ENCODE results near the gene MAP3K10. TPM values are rescaled to one million over a fixed set of nuclear protein-coding genes. Genes with fewer than 3 reads are reported as not detected.
"Not testable (repeated sequence)": the region's sequence is repeated elsewhere in the genome, so short reads cannot be mapped to it uniquely, and the experiment has no call there.

The MAP3K10 gene
- total RNA-seq, 1 donor from 2014 or later = 18.1 TPM

DNA sequence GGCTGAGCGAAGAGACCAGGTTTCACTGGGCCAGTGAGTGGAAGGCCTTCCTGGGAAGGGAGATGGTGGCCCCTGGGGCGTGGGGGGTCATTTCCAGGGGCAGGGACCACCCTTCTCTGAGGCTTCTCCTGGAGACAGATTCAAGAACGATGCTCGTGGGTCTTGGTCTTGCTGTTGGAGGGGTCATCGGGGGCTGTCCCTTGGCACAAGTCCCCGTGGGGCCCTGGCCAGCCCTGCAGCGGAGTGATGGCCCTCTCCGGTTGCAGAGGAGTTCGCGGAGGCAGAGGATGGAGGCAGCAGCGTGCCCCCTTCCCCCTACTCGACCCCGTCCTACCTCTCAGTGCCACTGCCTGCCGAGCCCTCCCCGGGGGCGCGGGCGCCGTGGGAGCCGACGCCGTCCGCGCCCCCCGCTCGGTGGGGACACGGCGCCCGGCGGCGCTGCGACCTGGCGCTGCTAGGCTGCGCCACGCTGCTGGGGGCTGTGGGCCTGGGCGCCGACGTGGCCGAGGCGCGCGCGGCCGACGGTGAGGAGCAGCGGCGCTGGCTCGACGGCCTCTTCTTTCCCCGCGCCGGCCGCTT lies 22.1 kb downstream of the MAP3K10 start:
- no peak for ATAC-seq (ENCODE audit: poor library complexity)
- intact Hi-C loops (cut with DNase I) = no loop called here
- no peak for DNase-seq

GRCh38 chr19:40213882-40214570 lies 22.8 kb downstream of the MAP3K10 start:
- ATAC-seq (ENCODE audit: poor library complexity) (no peak), DNase-seq (no peak)
- intact Hi-C loops (cut with DNase I) = no loop called here

DNA sequence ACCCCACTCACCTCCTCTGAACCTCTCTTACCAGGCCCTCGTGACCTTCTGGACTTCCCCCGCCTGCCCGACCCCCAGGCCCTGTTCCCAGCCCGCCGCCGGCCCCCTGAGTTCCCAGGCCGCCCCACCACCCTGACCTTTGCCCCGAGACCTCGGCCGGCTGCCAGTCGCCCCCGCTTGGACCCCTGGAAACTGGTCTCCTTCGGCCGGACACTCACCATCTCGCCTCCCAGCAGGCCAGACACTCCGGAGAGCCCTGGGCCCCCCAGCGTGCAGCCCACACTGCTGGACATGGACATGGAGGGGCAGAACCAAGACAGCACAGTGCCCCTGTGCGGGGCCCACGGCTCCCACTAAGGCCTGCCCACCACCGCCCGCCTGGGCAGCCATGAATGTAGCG lies 23.7 kb downstream of the MAP3K10 start:
- intact Hi-C loops (cut with DNase I) = no loop called here
- no peak for ATAC-seq (ENCODE audit: poor library complexity)
- no peak for DNase-seq

GRCh38 chr19:40216013-40216776 lies 25.0 kb downstream of the MAP3K10 start:
- DNase-seq = no peak
- no peak for ATAC-seq (ENCODE audit: poor library complexity)
- intact Hi-C loops (cut with DNase I) = no loop called here

DNA sequence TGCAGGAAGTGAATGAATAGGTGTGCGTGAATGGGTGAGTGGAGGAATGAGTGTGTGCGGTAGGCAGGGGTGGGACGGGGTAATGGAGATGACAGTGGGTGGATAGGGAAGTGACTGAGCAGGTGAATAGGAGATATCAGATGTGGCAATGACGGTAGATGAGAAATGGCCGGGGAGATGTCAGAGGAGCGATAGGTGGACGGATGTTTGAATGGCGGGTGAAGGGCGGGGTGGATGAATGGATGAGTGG lies 25.5 kb downstream of the MAP3K10 start:
- no peak for ATAC-seq (ENCODE audit: poor library complexity)
- no peak for DNase-seq
- intact Hi-C loops (cut with DNase I) = no loop called here

- no peak for DNase-seq
- intact Hi-C loops (cut with DNase I) = no loop called here
- no peak for ATAC-seq (ENCODE audit: poor library complexity)
These were observed 26.0 kb downstream of the MAP3K10 start for GRCh38 chr19:40217027-40217810.

DNA sequence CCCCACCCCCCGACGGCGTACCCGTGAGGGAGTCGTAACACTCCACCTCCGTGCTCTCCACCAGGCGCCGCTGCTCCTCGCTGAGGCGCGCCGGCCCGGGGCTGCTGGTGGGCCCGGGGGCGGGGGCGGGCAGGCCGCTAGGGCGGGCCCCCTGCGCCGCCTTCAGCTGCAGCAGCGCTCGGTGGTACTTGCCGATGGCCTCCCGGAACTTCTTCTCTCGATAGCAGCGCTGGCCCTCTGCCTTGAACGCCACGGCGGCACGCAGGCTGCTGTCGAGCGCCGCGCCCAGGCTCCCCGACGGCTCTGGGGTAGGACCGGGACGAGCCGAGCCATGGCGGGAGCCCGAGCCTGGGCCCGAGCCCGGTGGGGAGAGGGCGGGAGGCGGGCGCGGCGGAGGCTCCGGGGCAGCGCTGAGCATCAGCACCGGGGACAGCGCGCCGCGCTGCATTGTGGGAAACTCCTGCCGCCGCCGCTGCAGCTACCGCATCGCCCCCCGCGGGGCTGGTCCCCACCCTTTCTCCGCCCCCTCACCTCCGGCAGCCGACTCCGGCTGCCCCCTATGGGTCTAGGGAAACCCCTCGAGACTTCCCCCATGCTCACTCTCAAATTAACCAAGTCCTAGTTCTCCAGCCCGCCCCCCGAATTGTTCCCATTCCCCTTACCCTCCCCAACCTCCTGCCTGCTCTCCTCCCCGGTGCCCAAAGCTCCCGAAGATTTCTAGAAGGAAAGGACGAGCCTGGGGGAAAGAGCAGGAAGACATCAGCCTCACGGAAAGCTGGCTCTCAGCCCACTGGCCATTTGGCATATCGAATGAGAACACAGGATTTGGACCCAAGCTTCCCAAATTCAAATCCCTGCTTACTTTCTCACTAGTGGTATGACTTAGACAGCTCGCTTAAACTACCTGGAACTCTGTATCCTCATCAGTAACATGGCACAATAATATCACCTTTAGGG lies 27.0 kb downstream of the MAP3K10 start, which contains the start of gene TTC9B:
Gene TTC9B, minus strand, starts transcription at position 451 of the 957 bp plus-strand sequence. Its CDS starts 3 bp downstream, at position 448.
- DNase-seq (no peak), ATAC-seq (ENCODE audit: poor library complexity) (no peak)
- intact Hi-C loops (cut with DNase I) = loop anchor here (2.0 kb wide), 1 partner anchor 77 kb away; no protein-coding TSS in a partner anchor

DNA sequence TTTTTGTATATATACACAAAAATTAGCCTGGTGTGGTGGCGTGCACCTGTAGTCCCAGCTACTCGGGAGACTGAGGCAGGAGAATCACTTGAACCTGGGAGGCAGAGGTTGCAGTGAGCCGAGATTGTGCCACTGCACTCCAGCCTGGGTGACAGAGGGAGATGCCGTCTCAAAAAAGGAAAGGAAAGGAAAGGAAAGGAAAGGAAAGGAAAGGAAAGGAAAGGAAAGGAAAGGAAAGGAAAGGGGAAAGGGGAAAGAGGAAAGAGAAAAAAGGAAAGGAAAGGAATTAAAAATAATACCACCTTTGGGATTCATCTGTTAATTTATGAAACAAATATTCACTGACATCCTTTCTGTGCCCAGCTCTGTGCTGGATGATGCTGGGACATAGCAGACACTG lies 27.8 kb downstream of the MAP3K10 start:
- not testable (repeated sequence) for DNase-seq; ATAC-seq (ENCODE audit: poor library complexity)
- intact Hi-C loops (cut with DNase I) = loop anchor here (2.0 kb wide), 1 partner anchor 78 kb away; no protein-coding TSS in a partner anchor

- intact Hi-C loops (cut with DNase I) = loop anchor here (2.0 to 10.0 kb wide), 2 partner anchors 55 to 79 kb away; no protein-coding TSS in a partner anchor
- DNase-seq = no peak
- ATAC-seq (ENCODE audit: poor library complexity) = no peak
These were observed 28.6 kb downstream of the MAP3K10 start for GRCh38 chr19:40219721-40220276.

- intact Hi-C loops (cut with DNase I) = loop anchor here (10.0 kb wide), 1 partner anchor 54 kb away; no protein-coding TSS in a partner anchor
- DNase-seq (no peak), ATAC-seq (ENCODE audit: poor library complexity) (no peak)
These were observed 29.4 kb downstream of the MAP3K10 start for GRCh38 chr19:40220674-40221073.

- ATAC-seq (ENCODE audit: poor library complexity) = peak; percentile 85
- intact Hi-C loops (cut with DNase I) = loop anchor here (10.0 kb wide), 1 partner anchor 53 kb away; no protein-coding TSS in a partner anchor
- peak; percentile 68 for DNase-seq
These were observed 30.8 kb downstream of the MAP3K10 start for GRCh38 chr19:40221858-40222619.

- intact Hi-C loops (cut with DNase I) = loop anchor here (10.0 kb wide), 1 partner anchor 52 kb away; no protein-coding TSS in a partner anchor
- DNase-seq = no peak
- ATAC-seq (ENCODE audit: poor library complexity) = no peak
These were observed 32.1 kb downstream of the MAP3K10 start for GRCh38 chr19:40223135-40223822.

GRCh38 chr19:40224342-40225150 lies 33.3 kb downstream of the MAP3K10 start:
- DNase-seq (no peak), ATAC-seq (ENCODE audit: poor library complexity) (no peak)
- intact Hi-C loops (cut with DNase I) = loop anchor here (10.0 kb wide), 1 partner anchor 50 kb away; no protein-coding TSS in a partner anchor

GRCh38 chr19:40225440-40226305 lies 34.4 kb downstream of the MAP3K10 start:
- ATAC-seq (ENCODE audit: poor library complexity) (no peak), DNase-seq (no peak)
- intact Hi-C loops (cut with DNase I) = loop anchor here (10.0 kb wide), 1 partner anchor 49 kb away; no protein-coding TSS in a partner anchor
